GM13977 (cell line): ENCODE measurements around the gene KAT2B.

Experiments
- DNase-seq: peaks from one replicate; pipeline ENCODE4 v3.0.0; 2012; ENCODE audit warnings: low spot score
- CTCF ChIP-seq: IDR thresholded peaks from 2 replicates; pipeline ENCODE4 v1.5.1; 2012; ENCODE audit warnings: mild to moderate bottlenecking, control low read depth; ENCODE audit not compliant: insufficient read depth; ENCODE audit errors: extremely low read depth, missing control alignments
- in situ Hi-C: fragments of 300-500 bp; cut with MboI; formaldehyde crosslinking; loops from one replicate; pipeline ENCODE4 v1.12.0; 2022; ENCODE audit warnings: low sequenced_read_pairs, low pct_unique_long_range_greater_than_20kb, mixed read lengths, inconsistent platforms; ENCODE audit not compliant: unreplicated experiment

The KAT2B gene

GRCh38 chr3:20064796-20065564, 24.7 kb downstream of the KAT2B start:
- no peak for DNase-seq
- in situ Hi-C loops = no loop called here
- no peak for TF ChIP-seq CTCF

- DNase-seq = no peak
- TF ChIP-seq CTCF = no peak
These were observed 25.8 kb downstream of the KAT2B start for GRCh38 chr3:20066079-20066478.

GRCh38 chr3:20066850-20067617, 26.8 kb downstream of the KAT2B start:
- DNase-seq = no peak
- no peak for TF ChIP-seq CTCF
- in situ Hi-C loops = no loop called here

More at GRCh38 chr3:20066079-20066478, 25.8 kb downstream of the KAT2B start:
- in situ Hi-C loops = no loop called here

- no peak for TF ChIP-seq CTCF
- DNase-seq = no peak
- in situ Hi-C loops = no loop called here
These were observed 28.4 kb downstream of the KAT2B start for GRCh38 chr3:20068512-20069177.

GRCh38 chr3:20069178-20069532, 28.9 kb downstream of the KAT2B start:
- TF ChIP-seq CTCF = no peak
- DNase-seq = no peak
- in situ Hi-C loops = no loop called here

- no peak for DNase-seq
- TF ChIP-seq CTCF = no peak
- in situ Hi-C loops = no loop called here
These were observed 30.9 kb downstream of the KAT2B start for GRCh38 chr3:20071175-20071574.
